ENCODE results near the gene SRSF1.

SRSF1 gene

GRCh38 chr17:58002154-58002948 lies 4.7 kb downstream of the SRSF1 start:
- H3K4me3 Mint-ChIP-seq, result peak overlapping the region; percentile 84
- no peaks in the 10 kb centered on the region for H3K27me3 Mint-ChIP-seq
- peaks cover 97% of the 10 kb centered on the region for H3K36me3 Mint-ChIP-seq (ENCODE audit: low read depth)
- peak overlapping the region; percentile 63 for H3K27ac Mint-ChIP-seq
- H3K4me1 Mint-ChIP-seq (ENCODE audit: low read depth), result peaks cover 90% of the 10 kb centered on the region
- no peaks in the 10 kb centered on the region for H3K9me3 Mint-ChIP-seq

- peak overlapping the region; percentile 61 for H3K4me3 Mint-ChIP-seq
- H3K36me3 Mint-ChIP-seq (ENCODE audit: low read depth), result peaks cover 97% of the 10 kb centered on the region
- no peaks in the 10 kb centered on the region for H3K27me3 Mint-ChIP-seq
- no peak overlapping the region for H3K27ac Mint-ChIP-seq
- peaks cover 92% of the 10 kb centered on the region for H3K4me1 Mint-ChIP-seq (ENCODE audit: low read depth)
- H3K9me3 Mint-ChIP-seq, result no peaks in the 10 kb centered on the region
These were observed 5.5 kb downstream of the SRSF1 start for GRCh38 chr17:58001461-58002124.

DNA sequence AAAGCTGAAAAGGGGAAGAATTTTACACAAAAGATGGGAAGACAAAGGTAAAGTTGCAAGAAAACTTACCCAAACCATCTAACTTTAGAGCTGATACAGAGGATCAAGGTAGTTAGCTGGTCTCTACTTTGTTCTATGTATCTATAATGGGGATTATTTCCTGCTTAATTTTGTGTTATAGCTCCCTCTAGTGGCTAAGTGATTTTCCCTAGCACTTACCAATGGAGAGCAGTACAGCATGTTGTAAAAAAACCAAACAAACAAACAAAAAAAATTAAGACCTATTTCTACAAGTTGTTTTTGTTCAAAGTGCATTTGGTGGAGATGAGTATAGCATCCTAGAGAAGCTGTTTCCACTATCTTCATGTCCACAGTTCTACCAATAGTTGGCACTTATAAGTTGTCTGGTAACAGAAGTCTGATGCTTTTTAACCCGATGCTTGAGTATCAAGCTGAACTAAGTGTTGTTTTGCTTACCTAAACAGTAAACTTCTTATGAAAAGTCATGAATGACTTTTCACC lies 7.5 kb downstream of the SRSF1 start:
- Mint-ChIP-seq H3K9me3 (no peaks in the 10 kb centered on the region), H3K36me3 (ENCODE audit: low read depth) (peaks cover 81% of the 10 kb centered on the region), H3K27ac (peak overlapping the region; percentile 65), H3K4me3 (no peak overlapping the region), H3K4me1 (ENCODE audit: low read depth) (peaks cover 91% of the 10 kb centered on the region), H3K27me3 (no peaks in the 10 kb centered on the region)

- peaks cover 92% of the 10 kb centered on the region for H3K4me1 Mint-ChIP-seq (ENCODE audit: low read depth)
- H3K27me3 Mint-ChIP-seq, result no peaks in the 10 kb centered on the region
- no peaks in the 10 kb centered on the region for H3K9me3 Mint-ChIP-seq
- H3K4me3 Mint-ChIP-seq, result no peak overlapping the region
- peak overlapping the region; percentile 65 for H3K27ac Mint-ChIP-seq
- H3K36me3 Mint-ChIP-seq (ENCODE audit: low read depth), result peaks cover 79% of the 10 kb centered on the region
These were observed 8.0 kb downstream of the SRSF1 start for GRCh38 chr17:57999010-57999495.

DNA sequence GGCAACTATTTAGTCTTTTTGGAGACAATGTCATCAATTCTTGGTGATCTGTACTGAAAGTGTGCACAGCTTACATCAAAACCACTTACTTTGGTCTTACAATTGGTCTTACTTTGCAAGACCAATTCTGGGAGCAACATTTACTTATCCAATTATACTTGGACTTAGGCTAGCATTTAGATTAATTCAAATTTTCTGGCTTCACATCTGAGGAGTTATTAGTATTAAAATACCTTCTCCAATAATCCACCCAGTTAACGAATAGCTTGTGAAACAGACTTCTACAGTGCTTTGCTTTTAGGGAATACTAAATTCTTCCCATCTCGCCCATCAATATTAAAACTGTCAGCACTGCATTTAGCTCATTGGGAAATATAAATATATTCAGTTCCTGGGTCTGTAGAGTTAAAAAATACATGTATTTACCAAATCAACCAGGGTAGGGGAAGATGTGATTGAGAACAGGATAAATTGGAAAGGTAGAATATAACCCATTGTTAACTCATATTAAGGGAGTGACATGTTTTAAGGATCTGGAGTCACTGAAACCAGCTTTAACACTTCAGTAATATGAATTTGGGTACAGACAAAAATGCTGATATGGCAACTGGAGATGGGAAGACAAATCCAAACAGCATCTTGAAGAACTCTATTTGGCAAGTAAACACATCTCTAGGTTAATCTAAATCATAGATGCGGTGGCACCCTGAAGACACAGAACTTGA lies 9.8 kb downstream of the SRSF1 start:
- Mint-ChIP-seq H3K4me1 (ENCODE audit: low read depth) (peaks cover 89% of the 10 kb centered on the region), H3K9me3 (no peaks in the 10 kb centered on the region), H3K27me3 (no peaks in the 10 kb centered on the region), H3K27ac (peak overlapping the region; percentile 43), H3K36me3 (ENCODE audit: low read depth) (peaks cover 65% of the 10 kb centered on the region), H3K4me3 (no peak overlapping the region)

DNA sequence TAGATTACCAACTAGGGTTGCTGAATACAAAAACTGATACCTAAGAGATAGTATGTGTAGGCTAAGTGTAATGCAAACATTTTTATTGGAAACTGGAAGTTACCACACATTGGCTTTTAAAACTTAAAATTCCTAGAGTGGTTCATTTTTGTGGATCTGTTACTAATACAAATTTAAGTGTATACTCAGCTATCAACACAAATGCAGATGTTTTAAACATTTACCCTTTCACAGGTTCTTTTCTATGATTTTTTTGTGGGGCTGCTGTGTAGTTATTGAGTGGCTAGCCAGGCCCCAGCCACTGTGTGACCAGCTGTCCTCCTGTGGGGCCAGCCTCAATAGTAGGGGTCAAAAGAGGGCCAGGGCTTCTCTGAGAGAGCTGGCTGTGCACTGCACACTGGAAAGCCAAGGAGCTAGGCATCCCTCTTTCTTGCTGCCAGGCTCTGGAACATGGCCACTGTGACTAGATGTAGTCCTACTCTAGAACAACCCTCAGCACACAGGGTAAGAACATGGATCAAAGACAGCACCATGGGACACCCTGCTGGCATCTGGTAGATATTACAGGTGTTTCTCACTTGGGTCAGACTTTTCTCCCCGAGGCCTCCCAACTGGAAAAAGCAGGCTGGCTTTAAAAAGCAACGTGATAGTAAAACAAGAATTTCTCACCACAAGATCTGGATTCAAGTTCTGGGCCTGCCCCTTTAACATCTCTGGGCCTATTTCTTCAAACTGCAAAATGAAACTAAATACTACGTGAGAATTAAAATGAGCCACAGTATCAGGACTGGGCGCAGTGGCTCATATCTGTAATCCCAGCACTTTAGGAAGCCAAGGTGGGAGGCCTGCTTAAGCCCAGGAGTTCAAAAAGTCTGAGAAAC lies 11.7 kb downstream of the SRSF1 start:
- peaks cover 77% of the 10 kb centered on the region for H3K4me1 Mint-ChIP-seq (ENCODE audit: low read depth)
- no peaks in the 10 kb centered on the region for H3K9me3 Mint-ChIP-seq
- peak overlapping the region; percentile 28 for H3K4me3 Mint-ChIP-seq
- peaks cover 52% of the 10 kb centered on the region for H3K36me3 Mint-ChIP-seq (ENCODE audit: low read depth)
- H3K27ac Mint-ChIP-seq, result peak overlapping the region; percentile 52
- no peaks in the 10 kb centered on the region for H3K27me3 Mint-ChIP-seq

DNA sequence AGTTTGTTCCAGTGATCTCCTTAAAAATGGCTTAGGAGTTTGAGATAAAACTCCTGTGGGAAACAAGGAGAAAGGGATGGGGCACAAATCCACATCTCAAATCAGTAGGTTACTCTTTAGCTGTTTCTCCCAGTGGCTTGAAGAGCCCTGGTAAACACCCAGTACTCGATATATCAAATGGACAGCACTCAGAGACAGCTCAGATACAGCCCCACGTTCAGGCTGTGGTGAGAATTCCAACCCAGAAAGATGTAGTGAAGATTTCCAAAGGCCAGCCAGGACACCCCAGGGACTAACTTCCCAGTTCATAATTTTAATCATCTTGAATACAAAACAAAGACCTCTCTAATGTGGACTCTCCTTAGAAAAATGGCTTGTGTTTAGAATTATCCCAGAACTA lies 12.6 kb downstream of the SRSF1 start:
- Mint-ChIP-seq H3K9me3 (no peaks in the 10 kb centered on the region), H3K4me3 (peak overlapping the region; percentile 26), H3K4me1 (ENCODE audit: low read depth) (peaks cover 75% of the 10 kb centered on the region), H3K36me3 (ENCODE audit: low read depth) (peaks cover 45% of the 10 kb centered on the region), H3K27ac (peak overlapping the region; percentile 69), H3K27me3 (no peaks in the 10 kb centered on the region)

DNA sequence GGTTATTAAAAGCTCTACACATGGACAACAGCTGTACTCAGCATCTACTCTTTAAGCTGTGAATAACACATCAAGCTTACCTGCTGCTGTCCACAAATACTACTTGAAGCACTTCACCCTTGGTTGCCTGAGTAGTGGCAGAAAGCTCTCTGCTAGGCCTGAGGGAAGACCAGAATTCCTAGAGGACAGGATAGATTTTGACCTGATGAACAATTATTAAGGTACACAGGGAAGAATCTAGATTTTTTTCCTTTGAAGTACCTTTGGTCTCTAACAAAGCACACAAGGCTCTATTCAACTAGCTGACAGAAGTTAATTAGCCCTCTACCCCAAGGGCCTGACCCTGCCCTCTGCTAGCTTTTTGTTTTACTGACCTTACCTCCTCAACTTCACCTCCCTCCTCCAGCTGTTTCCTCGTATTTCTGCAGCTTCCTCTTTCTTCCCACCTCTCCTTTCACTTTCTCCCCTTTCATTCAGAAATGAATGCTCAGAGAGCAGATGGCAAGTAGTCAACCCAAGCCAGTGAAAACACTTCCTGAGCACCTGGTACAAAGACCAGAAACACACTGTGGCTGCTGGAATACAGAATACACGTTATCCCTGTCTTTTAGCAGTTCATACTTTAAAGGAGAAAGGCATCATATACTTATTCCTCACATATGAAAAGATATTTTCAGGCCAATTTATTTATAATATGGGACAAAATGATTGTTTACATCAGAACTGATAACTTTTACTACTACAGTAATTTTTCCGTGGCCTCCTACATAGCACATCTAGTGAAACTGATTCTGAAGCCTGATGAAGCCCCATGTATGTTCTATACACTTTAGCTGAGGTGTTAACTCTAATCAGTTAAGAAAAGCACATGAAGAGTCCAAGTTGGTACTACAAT lies 13.3 kb downstream of the SRSF1 start:
- Mint-ChIP-seq H3K4me1 (ENCODE audit: low read depth) (peaks cover 76% of the 10 kb centered on the region), H3K27me3 (no peaks in the 10 kb centered on the region), H3K9me3 (no peaks in the 10 kb centered on the region), H3K36me3 (ENCODE audit: low read depth) (peaks cover 40% of the 10 kb centered on the region), H3K27ac (peak overlapping the region; percentile 69), H3K4me3 (no peak overlapping the region)

- Mint-ChIP-seq H3K4me1 (ENCODE audit: low read depth) (peaks cover 66% of the 10 kb centered on the region), H3K27me3 (no peaks in the 10 kb centered on the region)
These were observed 15.5 kb downstream of the SRSF1 start for GRCh38 chr17:57991537-57991936.

GRCh38 chr17:57990037-57990436 lies 17.0 kb downstream of the SRSF1 start:
- Mint-ChIP-seq H3K4me3 (peak overlapping the region; percentile 17), H3K36me3 (ENCODE audit: low read depth) (peaks cover 20% of the 10 kb centered on the region), H3K9me3 (no peaks in the 10 kb centered on the region), H3K4me1 (ENCODE audit: low read depth) (peaks cover 68% of the 10 kb centered on the region), H3K27me3 (no peaks in the 10 kb centered on the region), H3K27ac (no peak overlapping the region)

More at GRCh38 chr17:57991537-57991936, 15.5 kb downstream of the SRSF1 start:
- Mint-ChIP-seq H3K4me3 (no peak overlapping the region), H3K36me3 (ENCODE audit: low read depth) (peaks cover 23% of the 10 kb centered on the region), H3K27ac (no peak overlapping the region), H3K9me3 (no peaks in the 10 kb centered on the region)

DNA sequence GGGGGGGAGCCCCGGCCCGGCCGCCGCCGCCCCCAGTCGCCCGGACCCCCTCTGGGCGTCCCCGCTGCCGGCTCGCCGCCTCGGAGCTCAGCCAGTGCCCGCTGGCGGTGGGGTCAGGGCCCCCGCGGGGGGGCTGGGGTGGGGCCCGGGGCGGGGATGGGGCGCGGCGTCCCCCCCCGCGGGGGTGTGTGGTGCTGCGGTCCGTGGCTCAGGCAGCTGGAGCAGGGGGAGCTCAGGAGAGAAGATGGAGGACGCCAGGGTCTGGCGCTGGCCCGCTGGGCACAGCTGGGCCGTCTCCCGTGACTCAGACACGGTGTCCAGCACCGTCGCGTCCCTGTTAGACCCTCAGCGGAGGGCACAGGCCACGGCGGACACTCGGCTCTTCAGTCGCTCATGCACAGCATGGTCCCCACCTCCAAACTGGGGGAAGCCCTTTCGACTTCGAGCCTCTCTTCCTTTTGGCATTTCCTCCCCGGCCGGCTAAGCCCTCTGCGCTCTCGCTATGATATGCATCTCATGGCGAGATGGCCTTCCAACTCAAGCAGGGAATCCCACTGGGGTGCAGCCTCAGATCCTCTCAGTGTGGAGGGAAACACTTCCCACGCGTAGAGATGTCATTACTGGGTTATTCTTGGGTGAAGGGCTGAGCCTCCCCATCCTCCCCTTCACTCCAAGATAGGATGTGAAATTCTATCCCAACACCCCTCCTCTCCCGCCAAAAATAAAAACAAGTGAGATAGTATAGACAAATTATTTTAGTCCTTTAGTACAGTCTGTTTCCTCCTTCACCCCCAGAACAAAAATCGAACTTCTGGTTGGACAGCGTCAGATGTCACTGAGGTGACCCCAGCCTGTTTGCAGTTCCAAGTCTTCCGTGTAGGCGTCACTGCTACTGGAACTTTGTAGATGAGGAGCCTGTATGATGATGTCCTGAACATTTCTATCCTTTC lies 18.5 kb downstream of the SRSF1 start:
- Mint-ChIP-seq H3K27ac (peak overlapping the region; percentile 92), H3K36me3 (ENCODE audit: low read depth) (peaks cover 19% of the 10 kb centered on the region), H3K9me3 (no peaks in the 10 kb centered on the region), H3K4me3 (peak overlapping the region; percentile 90), H3K4me1 (ENCODE audit: low read depth) (peaks cover 68% of the 10 kb centered on the region), H3K27me3 (no peaks in the 10 kb centered on the region)

DNA sequence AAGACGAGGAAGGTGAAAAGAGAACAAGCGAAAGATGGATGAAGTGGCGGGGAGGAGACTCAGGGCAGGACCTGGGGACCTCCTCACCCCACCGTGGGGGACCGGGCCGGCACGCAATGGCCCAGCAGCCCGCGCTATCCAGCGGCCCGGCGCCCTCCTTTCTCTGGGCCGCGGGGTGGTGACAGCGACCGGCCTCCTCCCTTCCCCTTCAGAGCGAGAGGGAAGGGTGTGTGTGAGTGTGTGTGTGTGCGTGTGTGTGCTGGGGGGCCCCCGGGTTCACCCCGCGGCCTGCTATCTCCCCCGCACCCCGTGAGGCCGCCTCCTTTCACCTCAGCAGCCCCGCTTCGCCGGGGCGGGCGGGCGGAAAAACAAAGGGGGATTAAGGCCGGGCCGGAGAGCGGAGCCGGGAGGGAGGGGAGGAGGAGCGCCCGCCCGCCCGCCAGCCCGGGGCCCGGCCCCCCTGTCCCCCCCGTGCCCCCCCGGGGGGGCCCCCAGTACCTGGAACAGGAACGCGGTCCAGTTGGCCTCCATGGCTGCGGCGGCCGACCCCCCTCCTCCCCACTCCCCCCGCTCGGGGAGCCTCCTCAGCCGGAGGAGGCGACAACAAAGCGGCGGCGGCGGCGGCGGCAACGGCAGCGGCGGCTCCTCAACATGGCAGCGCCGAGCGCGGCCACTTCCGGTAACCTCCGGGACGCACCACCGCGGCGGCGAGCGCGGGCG lies 19.3 kb downstream of the SRSF1 start, which contains the start of gene VEZF1:
Gene VEZF1, minus strand, starts transcription at position 674 of the 720 bp plus-strand sequence. Its CDS starts 143 bp downstream, at position 531.
- Mint-ChIP-seq H3K36me3 (ENCODE audit: low read depth) (peaks cover 21% of the 10 kb centered on the region), H3K27ac (peak within 1 kb of the TSS; percentile 92), H3K9me3 (no peaks in the 10 kb centered on the region), H3K4me1 (ENCODE audit: low read depth) (peaks cover 70% of the 10 kb centered on the region), H3K4me3 (peak within 1 kb of the TSS; percentile 90), H3K27me3 (no peaks in the 10 kb centered on the region)

Data from stimulated activated naive CD8-positive, alpha-beta T cell treated with anti-CD3 and anti-CD28 coated beads, Interleukin-15, Interleukin-2, amounts not matched to agents 100 ng/mL and 50 ng/mL, for 24 hours (primary cell).